CD14-positive monocyte (primary cell): ENCODE data around the gene PRM1. TPM values are rescaled to one million over a fixed set of nuclear protein-coding genes. Genes with fewer than 3 reads are reported as not detected.

Experiments
- DNase-seq, 3 donors: peaks; one replicate each; pipeline ENCODE4 v3.0.0-alpha.2; 2011 to 2022
- H2AFZ ChIP-seq: 2 replicates; pipeline ENCODE4 v1.6.0; 2012; ENCODE audit warnings: mild to moderate bottlenecking, low read depth, low read length, inconsistent platforms; ENCODE audit not compliant: insufficient read depth, poor library complexity, severe bottlenecking
- H3K27ac ChIP-seq, 2 donors: 1 replicate in 1 of 2; 2 replicates in 1 of 2; pipeline ENCODE4 v1.5.1; 2012 to 2013; ENCODE audit warnings: low read length in 2 of 2, control low read depth in 1 of 2, inconsistent platforms in 1 of 2, low read depth in 1 of 2, mild to moderate bottlenecking in 1 of 2
- H3K27me3 ChIP-seq, 2 donors: one replicate each; pipeline versions ENCODE4 v1.6.0 to v1.6.1; 2011 to 2013; ENCODE audit warnings: low read length in 2 of 2; ENCODE audit not compliant: control insufficient read depth in 2 of 2, insufficient read depth in 2 of 2
- H3K36me3 ChIP-seq, 2 donors: replicated peaks in 1 of 2; 1 replicate in 1 of 2; 2 replicates in 1 of 2; pipeline versions ENCODE4 v1.5.1 to v1.6.1; 2012 to 2013; ENCODE audit warnings: low read length in 2 of 2, control low read depth in 1 of 2, inconsistent platforms in 1 of 2, mild to moderate bottlenecking in 1 of 2; ENCODE audit not compliant: insufficient read depth in 2 of 2, control insufficient read depth in 1 of 2
- H3K4me1 ChIP-seq, 2 donors: 1 replicate in 1 of 2; 2 replicates in 1 of 2; pipeline versions ENCODE4 v1.5.1 to v1.6.1; 2012 to 2013; ENCODE audit warnings: low read length in 2 of 2, control low read depth in 1 of 2, inconsistent platforms in 1 of 2, mild to moderate bottlenecking in 1 of 2, moderate library complexity in 1 of 2; ENCODE audit not compliant: insufficient read depth in 2 of 2, control insufficient read depth in 1 of 2
- H3K4me2 ChIP-seq: replicated peaks from 2 replicates; pipeline ENCODE3; 2012; ENCODE audit warnings: low read length, moderate library complexity, mild to moderate bottlenecking; ENCODE audit not compliant: poor library complexity, severe bottlenecking; ENCODE audit errors: extremely low read depth
- H3K4me3 ChIP-seq, 3 experiments: fragments of 200-600 bp in 1 of 3; sonication (generic) in 1 of 3; replicated peaks in 1 of 3; 1 replicate in 2 of 3; 2 replicates in 1 of 3; pipeline ENCODE4 v1.5.1; 2011 to 2013; ENCODE audit warnings: low read length in 3 of 3, mild to moderate bottlenecking in 3 of 3, control low read depth in 2 of 3, low read depth in 2 of 3, inconsistent platforms in 1 of 3, moderate library complexity in 1 of 3
- H3K79me2 ChIP-seq: 2 replicates; pipeline ENCODE4 v1.6.0; 2012; ENCODE audit warnings: mild to moderate bottlenecking, control low read depth, inconsistent platforms, low read length, moderate library complexity; ENCODE audit not compliant: insufficient read depth
- H3K9ac ChIP-seq: 2 replicates; pipeline ENCODE4 v1.6.0; 2017; ENCODE audit warnings: low read length, mild to moderate bottlenecking; ENCODE audit not compliant: insufficient read depth, poor library complexity, severe bottlenecking
- H3K9me3 ChIP-seq, 2 donors: replicated peaks in 1 of 2; 1 replicate in 1 of 2; 2 replicates in 1 of 2; pipeline versions ENCODE4 v1.5.1 to v1.6.1; 2012 to 2013; ENCODE audit warnings: low read length in 2 of 2, control low read depth in 1 of 2; ENCODE audit not compliant: control insufficient read depth in 1 of 2, insufficient read depth in 1 of 2
- H4K20me1 ChIP-seq: 2 replicates; pipeline ENCODE4 v1.6.0; 2012; ENCODE audit warnings: mild to moderate bottlenecking, low read length, control low read depth, moderate library complexity; ENCODE audit not compliant: insufficient read depth
- H3K27ac Mint-ChIP-seq, 7 donors: one replicate each; pipeline ENCODE4 v1.8.0; 2020; ENCODE audit warnings: mild to moderate bottlenecking in 7 of 7, mixed read lengths in 7 of 7, moderate library complexity in 6 of 7, inconsistent platforms in 2 of 7
- H3K27me3 Mint-ChIP-seq, 3 donors: one replicate each; pipeline ENCODE4 v1.8.0; 2021 to 2022; ENCODE audit warnings: low read depth in 3 of 3, mild to moderate bottlenecking in 3 of 3, mixed read lengths in 3 of 3, moderate library complexity in 3 of 3, inconsistent platforms in 1 of 3
- H3K36me3 Mint-ChIP-seq, 2 donors: one replicate each; pipeline ENCODE4 v1.8.0; 2020; ENCODE audit warnings: mixed read lengths in 2 of 2, inconsistent platforms in 1 of 2, mild to moderate bottlenecking in 1 of 2
- H3K4me1 Mint-ChIP-seq: one replicate; pipeline ENCODE4 v1.8.0; 2020; ENCODE audit warnings: mild to moderate bottlenecking, mixed read lengths
- H3K4me3 Mint-ChIP-seq, 2 donors: one replicate each; pipeline ENCODE4 v1.8.0; 2020; ENCODE audit warnings: mild to moderate bottlenecking in 2 of 2, mixed read lengths in 2 of 2, moderate library complexity in 1 of 2
- H3K9me3 Mint-ChIP-seq, 7 donors: one replicate each; pipeline ENCODE4 v1.8.0; 2020 to 2022; ENCODE audit warnings: mixed read lengths in 7 of 7, mild to moderate bottlenecking in 6 of 7, moderate library complexity in 6 of 7, inconsistent platforms in 2 of 7
- WGBS: methylation state at CpG from one replicate; pipeline ENCODE4 v1.1.5; 2013; ENCODE audit warnings: missing lambda C conversion rate; ENCODE audit not compliant: insufficient coverage; 5-methylcytosine and 5-hydroxymethylcytosine counted together
- intact Hi-C, 2 donors: fragments of 100-400 bp; cut with micrococcal nuclease; formaldehyde crosslinking; loops; one replicate each; pipeline versions ENCODE4 v1.15.0 to v1.15.1; 2023
- polyA plus RNA-seq, 3 donors: library from polyadenylated mRNA; depleted of rRNA in 1 of 3; unstranded in 2 of 3; stranded (reverse) in 1 of 3; fragments of 300-500 nt in 2 of 3; fragments of >200 nt in 1 of 3; fragmentation: Illumina TruSeq in 2 of 3; gene quantifications; 1 replicate in 2 of 3; 2 replicates in 1 of 3; pipeline ENCODE4 v1.2.3, GENCODE V29; 2012 to 2021
- small RNA-seq: library from RNA; depleted of rRNA; stranded (forward); fragments of <200 nt; gene quantifications from one replicate; pipeline ENCODE3, GENCODE V24; 2012; ENCODE audit warnings: low read depth; ENCODE audit not compliant: insufficient read length
- TF ChIP-seq, protein P1 (sequence below): fragments of 200-600 bp; IDR thresholded peaks from one replicate; pipeline ENCODE4 v1.8.0; 2022; ENCODE audit warnings: antibody characterized with exemption, mild to moderate bottlenecking

The PRM1 gene
- polyA plus RNA-seq, 3 donors: not detected

DNA sequence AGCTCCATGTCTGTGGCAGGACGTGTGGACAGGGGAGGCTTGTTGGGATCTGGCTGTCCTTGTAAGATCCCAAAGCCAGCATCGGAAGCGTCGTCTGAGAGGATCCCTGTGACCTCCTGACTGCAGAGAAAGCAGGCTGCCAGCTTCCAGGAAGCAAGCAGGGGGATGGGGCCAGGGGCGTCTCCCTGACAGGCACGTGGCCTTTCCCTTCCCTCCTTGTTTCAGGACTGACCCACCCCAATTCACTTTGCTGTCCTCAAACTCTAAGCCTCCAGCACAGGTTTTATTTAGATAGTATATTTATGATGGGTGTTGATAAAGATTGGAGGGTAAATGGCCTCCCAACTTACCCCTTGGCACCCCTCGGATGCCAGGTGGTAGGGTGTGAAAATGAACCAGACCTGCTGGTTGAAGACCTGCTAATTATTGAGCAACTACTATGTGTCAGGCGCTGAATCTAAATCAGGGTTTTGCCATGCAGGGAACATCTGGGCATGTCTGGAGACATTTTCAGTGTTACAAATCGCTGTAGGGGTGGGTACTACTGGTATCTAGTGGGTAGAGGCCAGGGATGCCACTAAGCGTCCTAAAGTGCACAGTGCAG is 49.7 kb downstream of the PRM1 start:
- TF ChIP-seq, protein P1, sequence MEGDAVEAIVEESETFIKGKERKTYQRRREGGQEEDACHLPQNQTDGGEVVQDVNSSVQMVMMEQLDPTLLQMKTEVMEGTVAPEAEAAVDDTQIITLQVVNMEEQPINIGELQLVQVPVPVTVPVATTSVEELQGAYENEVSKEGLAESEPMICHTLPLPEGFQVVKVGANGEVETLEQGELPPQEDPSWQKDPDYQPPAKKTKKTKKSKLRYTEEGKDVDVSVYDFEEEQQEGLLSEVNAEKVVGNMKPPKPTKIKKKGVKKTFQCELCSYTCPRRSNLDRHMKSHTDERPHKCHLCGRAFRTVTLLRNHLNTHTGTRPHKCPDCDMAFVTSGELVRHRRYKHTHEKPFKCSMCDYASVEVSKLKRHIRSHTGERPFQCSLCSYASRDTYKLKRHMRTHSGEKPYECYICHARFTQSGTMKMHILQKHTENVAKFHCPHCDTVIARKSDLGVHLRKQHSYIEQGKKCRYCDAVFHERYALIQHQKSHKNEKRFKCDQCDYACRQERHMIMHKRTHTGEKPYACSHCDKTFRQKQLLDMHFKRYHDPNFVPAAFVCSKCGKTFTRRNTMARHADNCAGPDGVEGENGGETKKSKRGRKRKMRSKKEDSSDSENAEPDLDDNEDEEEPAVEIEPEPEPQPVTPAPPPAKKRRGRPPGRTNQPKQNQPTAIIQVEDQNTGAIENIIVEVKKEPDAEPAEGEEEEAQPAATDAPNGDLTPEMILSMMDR: no peak
- H3K27ac Mint-ChIP-seq: no peak overlapping the region
- no peaks in the 10 kb centered on the region for H3K36me3 Mint-ChIP-seq
- H3K79me2 ChIP-seq: no peaks in the 10 kb centered on the region
- no peaks in the 10 kb centered on the region for H4K20me1 ChIP-seq
- intact Hi-C loops: loop anchor here in 1 of 2 donors (5.0 kb wide), 1 partner anchor 551 kb away; no protein-coding TSS in a partner anchor
- H3K27me3 ChIP-seq: no peaks in the 10 kb centered on the region
- peaks cover 36% of the 10 kb centered on the region for H3K4me1 Mint-ChIP-seq
- H2AFZ ChIP-seq: no peak overlapping the region
- no peak overlapping the region for H3K4me3 ChIP-seq
- peaks cover 0 to 3% (median 0%) of the 10 kb centered on the region in 7 donors for H3K9me3 Mint-ChIP-seq
- 81% methylated on average over 7 of the region's 10 CpGs for WGBS
- no peak overlapping the region for H3K4me2 ChIP-seq
- H3K27ac ChIP-seq: no peak overlapping the region
- DNase-seq: no peak
- no peak overlapping the region for H3K4me3 Mint-ChIP-seq
- H3K36me3 ChIP-seq: no peaks in the 10 kb centered on the region
- H3K9ac ChIP-seq: no peak overlapping the region
- H3K9me3 ChIP-seq: no peaks in the 10 kb centered on the region
- peaks cover 31 to 34% of the 10 kb centered on the region in 2 donors for H3K4me1 ChIP-seq
- H3K27me3 Mint-ChIP-seq: peaks cover 4 to 15% (median 7%) of the 10 kb centered on the region in 3 donors

Small RNA genes lying within 50 kb of the gene (small RNA-seq; reads per million reads assigned to genes)
- gene MIR548H2 (not detected), gene RF00019 (not detected), gene RF00554 (not detected)

Other genes starting within 250 kb of the PRM1 start
- gene SOCS1, start 25.1 kb downstream of the PRM1 start, polyA plus RNA-seq: 1 to 10 TPM in 1 of 3 donors, under 1 TPM in 2; 0.13 to 2.3 (median 0.35) TPM
- not detected for gene TNP2, start 12.0 kb downstream of the PRM1 start, polyA plus RNA-seq
- not detected for gene PRM3, start 7.7 kb downstream of the PRM1 start, polyA plus RNA-seq
- not detected for gene PRM2, start 4.8 kb downstream of the PRM1 start, polyA plus RNA-seq
- under 1 TPM; 0.17 to 0.24 (median 0.23) TPM for gene RMI2, start 64.1 kb upstream of the PRM1 start, polyA plus RNA-seq